Kidney (tissue), 14 donors: ENCODE measurements around the gene BSX. TPM values are rescaled to one million over a fixed set of nuclear protein-coding genes. Genes with fewer than 3 reads are reported as not detected.

ENCODE experiments used
- DNase-seq, 5 donors: peaks; one replicate each; pipeline ENCODE4 v3.0.0-alpha.2; 2013 to 2020
- FAIRE-seq: peaks from 2 replicates; lab custom pipeline; 2012; peaks lifted over from hg19 to GRCh38; lab: Jason Lieb, UNC
- H3K27ac ChIP-seq, 2 donors: one replicate each; pipeline ENCODE4 v1.7.0; 2013; ENCODE audit warnings: low read depth in 2 of 2, low read length in 2 of 2, inconsistent platforms in 1 of 2
- H3K27me3 ChIP-seq: one replicate; pipeline ENCODE4 v1.7.1; 2013; ENCODE audit warnings: low read length, inconsistent platforms; ENCODE audit not compliant: control insufficient read depth, insufficient read depth
- H3K36me3 ChIP-seq, 3 donors: one replicate each; pipeline versions ENCODE4 v1.7.0 to v1.7.1; 2013; ENCODE audit warnings: low read length in 3 of 3, control low read depth in 1 of 3, inconsistent platforms in 1 of 3; ENCODE audit not compliant: insufficient read depth in 3 of 3, control insufficient read depth in 2 of 3
- H3K4me1 ChIP-seq, 3 donors: one replicate each; pipeline versions ENCODE4 v1.7.0 to v1.7.1; 2013; ENCODE audit warnings: low read length in 3 of 3, inconsistent platforms in 1 of 3, low read depth in 1 of 3; ENCODE audit not compliant: control insufficient read depth in 2 of 3, insufficient read depth in 2 of 3
- H3K4me3 ChIP-seq, 3 donors: one replicate each; pipeline versions ENCODE4 v1.7.0 to v1.8.1; 2013; ENCODE audit warnings: low read length in 3 of 3, control low read depth in 1 of 3, inconsistent platforms in 1 of 3
- H3K9ac ChIP-seq, 3 donors: one replicate each; pipeline versions ENCODE4 v1.7.0 to v1.7.1; 2013; ENCODE audit warnings: low read length in 3 of 3, control low read depth in 1 of 3, inconsistent platforms in 1 of 3
- H3K9me3 ChIP-seq, 3 donors: one replicate each; pipeline versions ENCODE4 v1.7.0 to v1.7.1; 2013; ENCODE audit warnings: low read length in 3 of 3, control low read depth in 1 of 3, inconsistent platforms in 1 of 3; ENCODE audit not compliant: control insufficient read depth in 2 of 3, insufficient read depth in 1 of 3
- CTCF ChIP-seq: IDR thresholded peaks from 3 replicates; pipeline ENCODE4 v1.5.1; 2012; ENCODE audit warnings: mild to moderate bottlenecking, moderate library complexity, borderline replicate concordance; ENCODE audit not compliant: insufficient read depth; ENCODE audit errors: extremely low read depth
- intact Hi-C: fragments of 100-400 bp; cut with DNase I; formaldehyde crosslinking; loops from one replicate; pipeline ENCODE4 v1.11.1; 2022
- polyA plus RNA-seq: library from polyadenylated mRNA; stranded (reverse); fragments of 350-450 nt; fragmentation: Illumina TruSeq; extraction: RNeasy Lipid Tissue Mini Kit (QIAGEN cat#74804); gene quantifications from one replicate; pipeline ENCODE4 v1.2.3, GENCODE V29; 2014; ENCODE audit warnings: low read depth, low replicate concordance; ENCODE audit not compliant: insufficient read depth
- total RNA-seq: library from RNA; stranded (reverse); fragmentation: NEBNext Ultra II Directional; extraction: Animal tissue kit (Norgen Biotek cat#: 25700); gene quantifications from one replicate; pipeline ENCODE4 v1.2.1, GENCODE V29; 2021
- donor health status: control.
- donor health status: control.
- donor health status: control.
- donor health status: control.
- donor health status: control.
- donor health status: DM: yes; HTN: yes; CAD: no.
- donor health status: Normal renal cell carcinoma (clear cell type).

Gene BSX
- total and polyA plus RNA-seq, 2 donors from 2014 or later: not detected

GRCh38 chr11:122998727-122999366, 17.2 kb upstream of the BSX start:
- no peaks in the 10 kb centered on the region for H3K27me3 ChIP-seq
- intact Hi-C loops: no loop called here
- H3K4me3 ChIP-seq: no peak overlapping the region

GRCh38 chr11:122995526-122995925, 13.9 kb upstream of the BSX start:
- intact Hi-C loops: no loop called here
- no peak for TF ChIP-seq CTCF
- Histone ChIP-seq H3K9me3 (no peaks in the 10 kb centered on the region), H3K9ac (no peak overlapping the region), H3K4me1 (no peaks in the 10 kb centered on the region), H3K27me3 (no peaks in the 10 kb centered on the region), H3K4me3 (no peak overlapping the region), H3K27ac (no peak overlapping the region), H3K36me3 (no peaks in the 10 kb centered on the region)
- DNase-seq (no peak), FAIRE-seq (no peak)

More at GRCh38 chr11:122998727-122999366, 17.2 kb upstream of the BSX start:
- no peak for DNase-seq
- no peak for FAIRE-seq
- H3K36me3 ChIP-seq: no peaks in the 10 kb centered on the region
- no peaks in the 10 kb centered on the region for H3K9me3 ChIP-seq
- no peaks in the 10 kb centered on the region for H3K4me1 ChIP-seq
- TF ChIP-seq CTCF: no peak
- no peak overlapping the region for H3K9ac ChIP-seq
- H3K27ac ChIP-seq: no peak overlapping the region

GRCh38 chr11:122984186-122985011, 2.8 kb upstream of the BSX start:
- no peak for FAIRE-seq
- no peaks in the 10 kb centered on the region for H3K36me3 ChIP-seq
- DNase-seq: peak in 4 of 5 donors; percentile 28 to 40 (median 38)
- no peak overlapping the region for H3K9ac ChIP-seq
- no peaks in the 10 kb centered on the region for H3K9me3 ChIP-seq
- intact Hi-C loops: no loop called here
- peaks cover 0 to 5% (median 0%) of the 10 kb centered on the region in 3 donors for H3K4me1 ChIP-seq
- H3K27ac ChIP-seq: no peak overlapping the region
- peak overlapping the region; percentile 1 to 60 (median 3) for H3K4me3 ChIP-seq
- TF ChIP-seq CTCF: no peak
- peaks cover 64% of the 10 kb centered on the region for H3K27me3 ChIP-seq
